ENCODE results near the gene COL5A1. TPM values are rescaled to one million over a fixed set of nuclear protein-coding genes. Genes with fewer than 3 reads are reported as not detected.
"Not testable (repeated sequence)": the region's sequence is repeated elsewhere in the genome, so short reads cannot be mapped to it uniquely, and the experiment has no call there.

COL5A1 gene
- total and polyA plus RNA-seq, 4 donors: 38.2 to 135 (median 88.3) TPM

DNA sequence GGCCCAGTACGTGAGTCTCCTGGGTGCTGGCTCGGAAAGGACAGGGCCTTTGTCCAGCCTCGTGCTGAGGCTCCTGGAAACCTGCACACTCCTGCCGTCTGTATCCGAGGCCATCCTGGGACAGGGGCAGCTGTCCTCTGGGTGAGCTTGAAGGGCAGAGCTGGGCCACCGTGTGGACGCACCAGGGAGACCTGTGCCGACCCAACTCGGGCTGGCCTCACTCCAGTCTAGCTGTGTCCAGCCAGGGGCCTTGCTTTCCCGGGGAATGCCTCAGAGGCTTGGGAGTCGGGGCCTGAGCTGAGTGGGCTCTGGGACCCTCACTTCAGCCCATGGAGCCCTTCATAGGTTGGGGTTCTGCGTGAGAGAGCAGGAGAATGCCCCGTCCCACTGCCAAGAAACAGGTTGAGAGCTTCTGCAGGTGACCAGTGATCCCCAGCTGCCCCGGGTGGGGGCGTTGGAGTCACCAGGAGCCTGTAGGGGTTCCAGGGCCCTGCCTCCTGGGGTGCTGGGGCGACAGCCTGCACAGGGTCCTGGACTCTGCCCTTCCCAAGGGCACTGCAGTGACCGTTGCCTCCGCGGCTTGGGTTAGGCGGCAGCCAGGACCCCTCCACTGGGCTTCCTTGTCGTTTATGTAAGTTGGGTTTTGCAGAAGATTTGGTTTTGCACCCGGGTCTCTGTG is 60.1 kb downstream of the COL5A1 start:
- DNase-seq (ENCODE audit: low read depth in 4 of 6, low spot score in 6 of 6): no peak
- Histone ChIP-seq H3K27ac (ENCODE audit: low read depth, low read length) (no peak overlapping the region), H3K27me3 (ENCODE audit: control insufficient read depth, insufficient read depth, low read length) (no peaks in the 10 kb centered on the region), H3K4me3 (ENCODE audit: low read depth, low read length) (no peak overlapping the region), H3K9me3 (ENCODE audit: control insufficient read depth, insufficient read depth, low read length) (no peaks in the 10 kb centered on the region), H3K4me1 (ENCODE audit: control insufficient read depth, insufficient read depth, low read length) (peaks cover 42% of the 10 kb centered on the region), H3K36me3 (ENCODE audit: control insufficient read depth, insufficient read depth, low read length) (peaks cover 15% of the 10 kb centered on the region)
- 90% methylated on average over 22 of the region's 22 CpGs for WGBS (ENCODE audit: insufficient coverage)

DNA sequence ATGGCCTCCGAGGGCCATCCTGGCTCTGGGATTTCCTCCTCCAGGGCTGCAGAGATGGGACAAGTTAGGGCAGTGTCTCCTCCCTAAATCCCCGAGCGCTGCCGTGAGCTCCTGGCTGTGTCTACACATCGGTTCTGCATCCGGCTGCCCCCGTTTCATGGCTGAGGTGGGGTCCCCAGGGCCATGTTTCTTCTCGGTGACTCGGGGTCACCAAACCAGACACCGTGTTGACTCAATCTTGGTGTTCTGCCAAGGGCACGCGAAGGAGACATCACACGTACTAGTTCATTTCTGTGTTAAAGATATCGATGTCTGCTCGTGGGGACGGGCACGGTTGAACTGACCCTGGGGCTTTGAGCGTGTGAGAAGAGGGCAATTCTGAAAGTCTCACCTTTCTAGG is 60.7 kb downstream of the COL5A1 start:
- Histone ChIP-seq H3K36me3 (ENCODE audit: control insufficient read depth, insufficient read depth, low read length) (peaks cover 15% of the 10 kb centered on the region), H3K9me3 (ENCODE audit: control insufficient read depth, insufficient read depth, low read length) (no peaks in the 10 kb centered on the region), H3K4me1 (ENCODE audit: control insufficient read depth, insufficient read depth, low read length) (peaks cover 46% of the 10 kb centered on the region), H3K27me3 (ENCODE audit: control insufficient read depth, insufficient read depth, low read length) (no peaks in the 10 kb centered on the region), H3K27ac (ENCODE audit: low read depth, low read length) (no peak overlapping the region), H3K4me3 (ENCODE audit: low read depth, low read length) (no peak overlapping the region)
- 89% methylated on average over 18 of the region's 18 CpGs for WGBS (ENCODE audit: insufficient coverage)
- DNase-seq (ENCODE audit: low read depth in 4 of 6, low spot score in 6 of 6): no peak

GRCh38 chr9:134703730-134704114 is 62.1 kb downstream of the COL5A1 start:
- not testable (repeated sequence) for H3K4me3 ChIP-seq (ENCODE audit: low read depth, low read length); DNase-seq (ENCODE audit: low read depth in 4 of 6, low spot score in 6 of 6); H3K27ac ChIP-seq (ENCODE audit: low read depth, low read length); H3K27me3 ChIP-seq (ENCODE audit: control insufficient read depth, insufficient read depth, low read length); H3K9me3 ChIP-seq (ENCODE audit: control insufficient read depth, insufficient read depth, low read length)
- peaks cover 18% of the 10 kb centered on the region for H3K36me3 ChIP-seq (ENCODE audit: control insufficient read depth, insufficient read depth, low read length)
- H3K4me1 ChIP-seq (ENCODE audit: control insufficient read depth, insufficient read depth, low read length): peaks cover 50% of the 10 kb centered on the region
- WGBS (ENCODE audit: insufficient coverage): no CpG with 5 or more reads among the region's 13 CpGs

DNA sequence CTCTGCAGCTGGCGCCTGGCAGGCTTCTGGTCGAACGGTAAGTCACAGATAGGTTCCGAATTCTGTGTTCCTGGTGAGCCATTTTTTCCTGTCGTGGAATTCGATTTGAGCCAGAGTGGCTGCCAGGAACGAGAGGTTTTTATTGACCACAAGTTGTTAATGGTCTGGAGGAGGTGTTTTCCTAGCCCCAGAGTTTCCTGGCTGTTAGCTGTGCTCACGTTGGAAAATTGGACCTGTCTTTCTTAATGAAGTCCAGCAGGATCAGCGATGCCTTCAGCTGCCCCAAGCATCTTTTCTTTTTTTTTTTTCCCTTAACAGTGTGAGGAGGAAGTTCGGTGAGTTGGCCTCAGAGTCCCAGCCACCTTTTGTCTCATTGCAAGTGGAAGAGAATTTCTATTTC is 62.9 kb downstream of the COL5A1 start:
- Histone ChIP-seq H3K4me3 (ENCODE audit: low read depth, low read length) (no peak overlapping the region), H3K4me1 (ENCODE audit: control insufficient read depth, insufficient read depth, low read length) (peaks cover 53% of the 10 kb centered on the region), H3K27me3 (ENCODE audit: control insufficient read depth, insufficient read depth, low read length) (no peaks in the 10 kb centered on the region), H3K36me3 (ENCODE audit: control insufficient read depth, insufficient read depth, low read length) (peaks cover 18% of the 10 kb centered on the region), H3K27ac (ENCODE audit: low read depth, low read length) (peak overlapping the region; percentile 15), H3K9me3 (ENCODE audit: control insufficient read depth, insufficient read depth, low read length) (no peaks in the 10 kb centered on the region)
- peak in 1 of 6 donors; percentile 55 for DNase-seq (ENCODE audit: low read depth in 4 of 6, low spot score in 6 of 6)
- WGBS (ENCODE audit: insufficient coverage): 62% methylated on average over 6 of the region's 10 CpGs

GRCh38 chr9:134705786-134706185 is 64.2 kb downstream of the COL5A1 start:
- DNase-seq (ENCODE audit: low read depth in 4 of 6, low spot score in 6 of 6): no peak
- no peaks in the 10 kb centered on the region for H3K9me3 ChIP-seq (ENCODE audit: control insufficient read depth, insufficient read depth, low read length)
- H3K27ac ChIP-seq (ENCODE audit: low read depth, low read length): no peak overlapping the region
- no peak overlapping the region for H3K4me3 ChIP-seq (ENCODE audit: low read depth, low read length)
- no peaks in the 10 kb centered on the region for H3K27me3 ChIP-seq (ENCODE audit: control insufficient read depth, insufficient read depth, low read length)
- H3K4me1 ChIP-seq (ENCODE audit: control insufficient read depth, insufficient read depth, low read length): peaks cover 55% of the 10 kb centered on the region
- H3K36me3 ChIP-seq (ENCODE audit: control insufficient read depth, insufficient read depth, low read length): peaks cover 13% of the 10 kb centered on the region
- WGBS (ENCODE audit: insufficient coverage): 83% methylated on average over 9 of the region's 9 CpGs

DNA sequence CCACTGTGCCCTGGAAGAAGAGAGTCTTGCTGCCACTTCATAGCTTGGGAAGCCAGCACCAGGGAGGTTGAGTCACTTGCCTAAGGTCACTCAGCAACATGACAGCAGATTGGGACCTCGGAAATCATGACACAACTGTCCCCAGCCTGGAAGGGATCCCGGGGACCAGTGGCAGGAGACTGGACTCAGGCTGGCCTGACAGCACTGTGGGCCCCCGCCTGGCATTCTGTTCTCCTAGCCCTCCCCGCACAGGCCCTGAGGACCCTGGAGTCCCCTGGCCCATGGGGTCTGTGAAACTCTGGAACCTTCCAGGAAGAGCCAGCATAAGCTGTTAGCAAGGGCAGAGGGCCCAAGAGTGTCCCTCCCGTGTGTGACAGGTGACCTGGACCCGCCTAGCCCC is 64.9 kb downstream of the COL5A1 start:
- WGBS (ENCODE audit: insufficient coverage): 88% methylated on average over 6 of the region's 6 CpGs
- H3K27me3 ChIP-seq (ENCODE audit: control insufficient read depth, insufficient read depth, low read length): no peaks in the 10 kb centered on the region
- peaks cover 9% of the 10 kb centered on the region for H3K36me3 ChIP-seq (ENCODE audit: control insufficient read depth, insufficient read depth, low read length)
- peak overlapping the region; percentile 57 for H3K27ac ChIP-seq (ENCODE audit: low read depth, low read length)
- H3K4me1 ChIP-seq (ENCODE audit: control insufficient read depth, insufficient read depth, low read length): peaks cover 55% of the 10 kb centered on the region
- H3K4me3 ChIP-seq (ENCODE audit: low read depth, low read length): no peak overlapping the region
- no peak for DNase-seq (ENCODE audit: low read depth in 4 of 6, low spot score in 6 of 6)
- no peaks in the 10 kb centered on the region for H3K9me3 ChIP-seq (ENCODE audit: control insufficient read depth, insufficient read depth, low read length)

DNA sequence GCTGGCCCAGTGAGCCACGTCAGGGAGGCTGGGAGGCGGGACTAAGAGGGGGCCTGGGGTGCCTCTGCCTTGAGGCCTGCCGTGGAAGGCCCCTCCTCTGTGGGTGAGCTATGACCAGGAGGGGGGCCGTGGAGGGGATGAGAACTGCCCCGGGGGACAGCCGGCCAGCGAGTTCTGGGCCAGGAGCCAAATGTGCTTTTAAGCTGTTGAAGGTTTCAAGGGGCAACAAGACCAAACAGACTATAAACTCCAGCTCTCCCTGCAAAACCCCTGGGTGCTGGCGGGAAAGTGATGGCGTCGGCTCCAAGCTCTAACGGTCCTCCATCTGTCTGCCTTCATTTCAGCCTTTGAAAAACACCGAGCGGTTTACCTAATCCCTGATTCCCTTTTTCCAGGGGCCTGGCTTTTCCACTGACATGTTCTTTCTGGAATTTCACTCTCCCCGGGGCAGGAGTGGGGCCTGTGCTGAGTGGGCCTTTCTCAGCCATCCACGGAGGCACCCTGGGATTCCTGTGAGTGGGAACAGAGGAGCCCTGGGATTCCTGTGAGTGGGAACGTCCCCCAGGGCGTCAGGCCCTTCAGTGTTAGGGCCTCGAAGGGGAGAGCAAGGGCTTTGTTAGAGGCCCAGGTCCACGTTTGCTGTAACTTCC is 65.6 kb downstream of the COL5A1 start:
- peak in 3 of 6 donors; percentile 63 to 89 (median 87) for DNase-seq (ENCODE audit: low read depth in 4 of 6, low spot score in 6 of 6)
- no peak overlapping the region for H3K4me3 ChIP-seq (ENCODE audit: low read depth, low read length)
- peak overlapping the region; percentile 71 for H3K27ac ChIP-seq (ENCODE audit: low read depth, low read length)
- no peaks in the 10 kb centered on the region for H3K9me3 ChIP-seq (ENCODE audit: control insufficient read depth, insufficient read depth, low read length)
- WGBS (ENCODE audit: insufficient coverage): 31% methylated on average over 13 of the region's 19 CpGs
- H3K27me3 ChIP-seq (ENCODE audit: control insufficient read depth, insufficient read depth, low read length): no peaks in the 10 kb centered on the region
- peaks cover 3% of the 10 kb centered on the region for H3K36me3 ChIP-seq (ENCODE audit: control insufficient read depth, insufficient read depth, low read length)
- H3K4me1 ChIP-seq (ENCODE audit: control insufficient read depth, insufficient read depth, low read length): peaks cover 55% of the 10 kb centered on the region

DNA sequence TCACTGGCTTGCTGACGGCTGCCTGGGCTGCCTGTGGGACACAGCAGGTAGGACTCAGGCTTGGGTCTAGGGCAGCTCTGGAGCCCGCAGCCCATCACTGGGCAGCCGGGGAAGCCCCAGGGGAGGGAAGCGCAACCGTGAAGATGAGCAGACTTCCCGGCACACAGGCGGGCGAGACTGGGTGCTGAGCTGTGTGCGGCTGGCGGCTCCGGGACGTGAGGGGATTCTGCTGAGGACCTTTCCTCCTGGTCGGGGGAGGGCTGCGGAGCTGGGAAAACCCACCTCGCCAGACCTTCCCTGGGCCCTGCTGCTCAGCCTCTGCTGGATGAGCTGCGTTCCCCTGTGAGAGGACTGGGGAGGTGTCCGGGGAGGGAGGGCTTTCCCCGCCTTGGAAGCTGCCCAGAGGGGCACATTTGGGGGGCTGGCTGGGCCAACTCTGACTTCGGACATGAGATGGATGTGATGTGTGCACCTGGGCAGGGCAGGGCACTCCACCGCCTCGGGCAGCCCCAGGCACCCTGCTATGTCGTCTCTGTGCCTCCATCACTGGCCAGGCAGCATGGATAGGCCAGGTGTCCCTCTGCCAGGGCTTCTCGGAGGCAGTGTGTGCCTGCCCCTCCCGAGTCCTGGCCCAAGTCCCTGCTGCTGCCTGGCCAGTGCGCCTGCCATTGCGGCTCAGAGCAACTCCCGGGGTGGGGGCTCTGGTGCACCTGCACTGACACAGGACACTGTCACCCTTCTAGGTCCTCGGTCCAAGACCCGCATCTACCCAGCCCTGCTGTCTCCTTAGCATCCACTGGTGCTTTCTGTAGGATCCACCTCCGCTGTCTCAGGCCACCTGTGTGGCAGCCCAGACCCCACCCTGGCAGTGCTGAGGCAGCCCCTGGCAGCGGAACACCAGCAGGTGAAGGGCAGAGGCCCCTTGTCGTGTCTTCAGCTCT is 66.4 kb downstream of the COL5A1 start:
- Histone ChIP-seq H3K36me3 (ENCODE audit: control insufficient read depth, insufficient read depth, low read length) (peaks cover 3% of the 10 kb centered on the region), H3K4me1 (ENCODE audit: control insufficient read depth, insufficient read depth, low read length) (peaks cover 55% of the 10 kb centered on the region), H3K27ac (ENCODE audit: low read depth, low read length) (peak overlapping the region; percentile 71), H3K9me3 (ENCODE audit: control insufficient read depth, insufficient read depth, low read length) (no peaks in the 10 kb centered on the region), H3K27me3 (ENCODE audit: control insufficient read depth, insufficient read depth, low read length) (no peaks in the 10 kb centered on the region), H3K4me3 (ENCODE audit: low read depth, low read length) (no peak overlapping the region)
- DNase-seq (ENCODE audit: low read depth in 4 of 6, low spot score in 6 of 6): no peak
- WGBS (ENCODE audit: insufficient coverage): 73% methylated on average over 32 of the region's 32 CpGs

GRCh38 chr9:134708672-134709038 is 67.1 kb downstream of the COL5A1 start:
- Histone ChIP-seq H3K4me3 (ENCODE audit: low read depth, low read length) (no peak overlapping the region), H3K4me1 (ENCODE audit: control insufficient read depth, insufficient read depth, low read length) (peaks cover 55% of the 10 kb centered on the region), H3K27me3 (ENCODE audit: control insufficient read depth, insufficient read depth, low read length) (no peaks in the 10 kb centered on the region), H3K27ac (ENCODE audit: low read depth, low read length) (peak overlapping the region; percentile 25), H3K9me3 (ENCODE audit: control insufficient read depth, insufficient read depth, low read length) (no peaks in the 10 kb centered on the region), H3K36me3 (ENCODE audit: control insufficient read depth, insufficient read depth, low read length) (peaks cover 3% of the 10 kb centered on the region)
- DNase-seq (ENCODE audit: low read depth in 4 of 6, low spot score in 6 of 6): no peak
- WGBS (ENCODE audit: insufficient coverage): 46% methylated on average over 11 of the region's 11 CpGs

Data from spinal cord (tissue), 10 donors.